NCI-H82 treated with DMSO at 0.1 percent for 48 hours (cell line): ENCODE results near the gene SAXO1.
A peak's percentile ranks its signal among the peaks of the same experiment; 100 is the strongest.
"Not testable (repeated sequence)": the region's sequence is repeated elsewhere in the genome, so short reads cannot be mapped to it uniquely, and the experiment has no call there.

ENCODE experiments used
- DNase-seq: peaks from one replicate; lab custom pipeline; 2025; ENCODE audit not compliant: unreplicated experiment; lab: John Stamatoyannopoulos, UW

SAXO1 gene

GRCh38 chr9:19033015-19033414, at the start of gene SAXO1:
SAXO1 (minus strand) TSS chr9:19033209; CDS start chr9:19032908, 301 bp downstream.
- no peak for DNase-seq

GRCh38 chr9:19074836-19075235, 41.8 kb upstream of the SAXO1 start:
- no peak for DNase-seq

- DNase-seq, result no peak
Measured at GRCh38 chr9:19074229-19074628, 41.2 kb upstream of the SAXO1 start.

- no peak for DNase-seq
Measured at GRCh38 chr9:19057033-19057432, 24.0 kb upstream of the SAXO1 start.

- no peak for DNase-seq
Measured at GRCh38 chr9:19050637-19051591, 17.9 kb upstream of the SAXO1 start.

- DNase-seq, result no peak
Measured at GRCh38 chr9:19049917-19050636, 17.1 kb upstream of the SAXO1 start.

GRCh38 chr9:19048966-19049916, 16.2 kb upstream of the SAXO1 start, which contains the start of gene RRAGA:
RRAGA (plus strand) TSS chr9:19049427; CDS start chr9:19049660, 233 bp downstream.
- peak; percentile 86 for DNase-seq

GRCh38 chr9:19036611-19037010, 3.6 kb upstream of the SAXO1 start:
- no peak for DNase-seq

- no peak for DNase-seq
Measured at GRCh38 chr9:19032406-19032805, 603 bp downstream of the SAXO1 start.

GRCh38 chr9:19030899-19031298, 2.1 kb downstream of the SAXO1 start:
- no peak for DNase-seq

- peak; percentile 30 for DNase-seq
Measured at GRCh38 chr9:19028835-19029451, 4.1 kb downstream of the SAXO1 start.

GRCh38 chr9:19027825-19028224, 5.2 kb downstream of the SAXO1 start:
- no peak for DNase-seq

GRCh38 chr9:19026375-19026774, 6.6 kb downstream of the SAXO1 start:
- no peak for DNase-seq

GRCh38 chr9:19023078-19023477, 9.9 kb downstream of the SAXO1 start:
- DNase-seq, result no peak

- no peak for DNase-seq
Measured at GRCh38 chr9:19022206-19022605, 10.8 kb downstream of the SAXO1 start.

- DNase-seq, result not testable (repeated sequence)
Measured at GRCh38 chr9:19021649-19022048, 11.4 kb downstream of the SAXO1 start.

GRCh38 chr9:19020886-19021455, 12.0 kb downstream of the SAXO1 start:
- no peak for DNase-seq

GRCh38 chr9:19018201-19018600, 14.8 kb downstream of the SAXO1 start:
- DNase-seq, result no peak

GRCh38 chr9:19009391-19009965, 23.5 kb downstream of the SAXO1 start:
- no peak for DNase-seq

- no peak for DNase-seq
Measured at GRCh38 chr9:19000133-19000532, 32.9 kb downstream of the SAXO1 start.
